NCI-H1694 treated with DMSO at 0.1 percent for 48 hours (cell line): ENCODE measurements around the gene ANLN.
"Not testable (repeated sequence)": the region's sequence is repeated elsewhere in the genome, so short reads cannot be mapped to it uniquely, and the experiment has no call there.

Experiments used
- DNase-seq: peaks from one replicate; lab custom pipeline; 2025; lab: John Stamatoyannopoulos, UW

The ANLN gene

DNA sequence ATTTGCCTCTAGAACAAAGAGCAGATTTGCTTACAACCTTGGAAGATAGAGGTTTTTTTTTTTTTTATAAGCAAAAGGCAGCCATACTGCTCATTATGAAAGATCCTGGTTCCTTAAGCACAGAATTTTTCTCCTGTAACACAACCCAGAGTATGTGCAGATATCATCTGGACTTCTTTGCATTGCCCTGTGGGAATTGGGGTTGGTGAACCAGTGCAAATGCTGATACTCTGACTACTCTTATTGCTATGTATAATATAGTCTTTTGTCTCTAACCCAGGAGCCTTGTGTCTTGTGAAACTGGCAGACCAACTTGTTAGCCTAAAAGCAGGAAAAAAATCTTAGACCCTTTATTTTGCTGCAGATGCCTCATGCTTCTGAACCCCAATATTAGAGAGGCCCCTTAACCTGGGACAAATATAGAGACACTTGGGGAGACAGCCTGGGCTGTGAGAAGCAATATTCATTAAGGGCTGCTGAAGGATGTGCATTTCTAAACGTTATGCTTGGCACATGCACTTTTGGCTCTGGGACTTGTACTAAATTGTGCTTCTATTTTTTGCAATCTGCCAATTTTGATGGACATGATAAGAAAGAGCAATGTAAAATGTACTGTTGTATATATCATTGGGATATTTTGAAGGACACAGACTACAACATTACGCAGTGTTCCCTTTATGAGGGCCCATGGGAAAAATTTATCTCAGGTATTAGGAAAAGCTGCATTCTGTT lies 78.9 kb downstream of the ANLN start:
- no peak for DNase-seq

- no peak for DNase-seq
Observed at GRCh38 chr7:36469236-36469635, 79.6 kb downstream of the ANLN start.

DNA sequence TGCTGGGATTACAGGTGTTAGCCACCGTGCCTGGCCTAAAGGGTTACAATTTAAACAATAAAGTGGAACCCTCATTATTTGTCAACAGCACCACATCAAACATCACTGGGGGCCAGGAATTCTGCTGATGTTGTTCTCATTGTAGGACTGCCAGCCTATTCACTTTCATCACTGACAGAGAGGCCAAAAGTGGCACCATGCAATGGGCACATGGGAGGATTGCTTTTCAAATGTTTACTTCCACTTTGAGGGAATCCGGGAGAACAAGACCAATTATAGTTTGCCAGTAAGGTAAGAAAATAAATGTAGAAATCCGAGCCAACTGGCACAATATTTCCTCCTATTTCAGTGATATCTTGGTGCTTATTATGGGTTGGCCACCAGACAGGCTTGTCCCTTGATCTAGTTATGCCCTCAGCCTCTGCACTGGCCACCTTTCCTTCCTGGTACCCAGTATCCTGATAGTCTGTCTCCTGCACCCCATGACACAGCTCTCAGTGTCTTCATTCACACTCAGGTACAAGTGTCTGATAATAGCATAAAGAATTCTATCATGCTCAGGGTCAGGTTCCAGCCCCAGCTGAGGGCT lies 82.6 kb downstream of the ANLN start:
- no peak for DNase-seq

GRCh38 chr7:36473454-36474282 lies 84.0 kb downstream of the ANLN start:
- peak; percentile 18 for DNase-seq

GRCh38 chr7:36474283-36475010 lies 84.8 kb downstream of the ANLN start:
- DNase-seq: no peak

GRCh38 chr7:36475011-36475342 lies 85.3 kb downstream of the ANLN start:
- DNase-seq: no peak

- DNase-seq: no peak
Observed at GRCh38 chr7:36475381-36475780, 85.7 kb downstream of the ANLN start.

DNA sequence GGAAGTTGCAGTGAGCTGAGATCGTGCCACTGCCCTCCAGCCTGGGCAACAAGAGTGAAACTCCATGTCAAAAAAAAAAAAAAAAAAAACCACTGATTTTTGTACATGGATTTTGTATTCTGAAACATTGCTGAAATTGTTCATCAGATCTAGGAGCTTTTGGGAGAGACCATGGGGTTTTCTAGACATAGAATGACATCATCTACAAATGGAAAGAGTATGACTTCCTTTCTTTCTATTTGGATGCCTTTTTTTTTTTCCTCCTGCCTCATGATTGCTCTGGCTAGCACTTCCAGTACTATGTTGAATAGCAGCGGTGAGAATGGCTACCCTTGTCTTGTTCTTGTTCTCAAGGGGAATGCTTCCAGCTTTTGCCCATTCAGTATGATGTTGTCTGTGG lies 89.1 kb downstream of the ANLN start:
- no peak for DNase-seq

GRCh38 chr7:36483853-36484252 lies 94.2 kb downstream of the ANLN start:
- DNase-seq: not testable (repeated sequence)

GRCh38 chr7:36484265-36484664 lies 94.6 kb downstream of the ANLN start:
- DNase-seq: no peak

DNA sequence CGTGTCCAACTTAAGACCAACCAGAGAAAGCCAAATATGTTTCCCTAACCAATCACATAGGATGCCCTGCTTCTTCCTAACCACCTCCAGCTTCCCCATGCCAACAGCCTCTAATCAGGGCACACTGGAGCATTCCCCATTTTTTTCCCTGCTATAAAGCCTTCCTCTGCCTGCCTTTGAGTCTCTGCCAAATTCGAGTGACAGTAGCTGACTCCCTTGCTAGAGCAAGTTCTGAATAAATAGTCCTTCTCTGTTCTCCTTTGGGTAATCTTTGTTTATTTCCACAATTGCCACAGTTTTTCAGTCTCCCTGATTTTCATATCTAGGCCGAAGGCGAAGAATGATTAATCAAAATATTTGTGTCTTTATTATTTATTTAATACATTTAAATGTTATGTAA lies 96.7 kb downstream of the ANLN start:
- DNase-seq: no peak

- peak; percentile 83 for DNase-seq
Observed at GRCh38 chr7:36487756-36488336, 98.2 kb downstream of the ANLN start.

GRCh38 chr7:36488672-36489071 lies 99.0 kb downstream of the ANLN start:
- not testable (repeated sequence) for DNase-seq

GRCh38 chr7:36490419-36490830 lies 100.8 kb downstream of the ANLN start:
- no peak for DNase-seq

DNA sequence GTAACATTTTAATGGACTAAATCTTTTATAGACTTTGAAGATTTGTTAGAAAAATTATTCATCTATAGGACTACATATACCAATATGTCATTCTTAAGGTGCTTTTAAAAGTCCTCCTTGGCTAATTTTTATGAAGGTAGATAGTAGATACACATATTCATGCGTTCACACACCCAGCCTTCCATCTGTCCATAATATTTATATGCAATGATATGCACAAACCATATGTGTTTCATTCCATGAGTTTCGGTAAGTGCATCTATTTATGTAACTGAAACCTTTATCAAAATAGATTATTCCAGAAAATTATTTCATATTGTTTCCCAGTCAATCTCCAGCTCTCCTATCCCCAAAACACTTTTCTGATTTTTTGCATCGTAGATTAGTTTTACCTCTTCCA lies 101.7 kb downstream of the ANLN start:
- DNase-seq: no peak

DNA sequence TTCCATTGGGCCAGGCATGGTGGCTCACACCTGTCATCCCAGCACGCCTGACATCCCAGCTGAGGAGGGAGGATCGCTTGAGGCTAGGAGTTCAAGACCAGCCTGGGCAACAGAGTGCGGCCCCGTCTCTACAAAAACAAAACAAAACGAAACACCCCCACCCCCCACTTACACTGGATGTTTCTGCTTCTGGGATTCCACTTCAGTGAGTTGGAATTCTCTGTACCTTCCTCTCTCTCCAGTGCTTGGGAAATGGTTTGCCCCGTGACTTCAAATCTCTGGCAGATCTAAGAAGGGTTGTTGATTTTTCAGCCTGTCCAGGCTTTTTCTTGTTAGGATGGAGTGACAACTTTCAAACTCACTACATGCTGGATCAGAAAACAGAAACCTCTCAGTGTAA lies 106.9 kb downstream of the ANLN start:
- no peak for DNase-seq

DNA sequence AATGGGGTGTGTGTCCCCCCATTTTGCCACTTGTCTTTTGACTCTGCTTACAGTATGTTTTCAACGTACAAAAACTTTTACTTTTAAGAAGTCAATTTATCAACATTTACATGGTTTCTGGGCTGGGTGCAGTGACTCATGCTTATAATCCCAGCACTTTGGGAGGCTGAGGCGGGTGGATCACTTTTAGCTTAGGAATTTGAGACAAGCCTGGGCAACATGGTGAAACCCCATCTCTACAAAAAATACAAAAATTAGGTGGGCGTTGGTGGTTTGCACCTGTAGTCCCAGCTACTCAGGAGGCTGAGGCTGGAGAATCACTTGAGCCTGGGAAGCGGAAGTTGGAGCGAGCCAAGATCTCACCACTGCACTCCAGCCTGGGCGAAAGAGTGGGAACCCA lies 107.5 kb downstream of the ANLN start:
- DNase-seq: not testable (repeated sequence)

DNA sequence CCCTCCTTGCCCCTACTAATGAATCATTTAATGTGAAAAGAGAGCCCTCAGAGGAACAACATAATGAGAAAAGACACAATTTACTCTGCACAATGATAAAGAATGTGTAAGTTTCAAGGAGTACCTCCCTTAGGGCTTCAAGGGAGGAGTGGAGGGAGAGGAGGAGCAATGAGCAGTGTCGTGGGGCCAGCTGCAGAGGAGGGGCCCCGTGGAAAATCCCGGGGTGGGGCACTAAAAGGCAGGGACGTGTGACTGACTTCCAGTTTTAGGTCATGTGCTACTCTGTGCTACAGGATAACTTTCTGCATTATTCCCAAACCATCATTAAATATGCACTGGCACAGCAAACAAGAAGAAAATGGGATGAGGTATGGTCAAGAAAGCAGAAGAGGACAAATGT lies 108.1 kb downstream of the ANLN start:
- DNase-seq: no peak
